22Rv1 (cell line): ENCODE results near the gene JMJD7.

Experiments
- H3K27ac ChIP-seq: fragments of 450-650 bp; 2 replicates; pipeline ENCODE4 v1.5.1; 2017
- ZFX ChIP-seq: fragments of 450-650 bp; IDR thresholded peaks from 2 replicates; pipeline ENCODE4 v1.6.1; 2017; ENCODE audit warnings: antibody characterized with exemption, borderline replicate concordance
- TF ChIP-seq, protein P1 (sequence below): fragments of 450-650 bp; IDR thresholded peaks from 2 replicates; pipeline ENCODE4 v1.5.1; 2017; ENCODE audit warnings: mild to moderate bottlenecking

JMJD7 gene

DNA sequence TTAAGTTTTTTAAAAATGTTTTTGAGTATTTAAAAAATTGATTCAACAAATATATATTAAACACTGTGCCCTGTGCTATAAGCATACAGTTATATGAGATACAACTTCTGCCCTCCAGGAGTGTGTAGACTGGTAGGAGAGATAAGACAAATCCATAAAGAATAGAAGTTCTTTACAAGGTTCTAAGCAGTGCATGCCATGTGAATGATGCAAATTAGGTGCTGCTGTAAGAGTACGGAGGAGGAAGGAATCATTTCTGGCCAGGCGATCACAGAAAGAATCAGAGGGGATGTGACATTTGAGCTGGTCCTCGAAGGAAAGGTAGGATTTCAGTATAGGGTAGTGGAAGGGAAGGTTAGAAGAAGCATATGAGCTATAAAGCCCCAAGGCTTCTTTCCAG is 39.6 kb upstream of the JMJD7 start:
- no peak overlapping the region for H3K27ac ChIP-seq
- TF ChIP-seq ZFX = no peak
- TF ChIP-seq, protein P1, sequence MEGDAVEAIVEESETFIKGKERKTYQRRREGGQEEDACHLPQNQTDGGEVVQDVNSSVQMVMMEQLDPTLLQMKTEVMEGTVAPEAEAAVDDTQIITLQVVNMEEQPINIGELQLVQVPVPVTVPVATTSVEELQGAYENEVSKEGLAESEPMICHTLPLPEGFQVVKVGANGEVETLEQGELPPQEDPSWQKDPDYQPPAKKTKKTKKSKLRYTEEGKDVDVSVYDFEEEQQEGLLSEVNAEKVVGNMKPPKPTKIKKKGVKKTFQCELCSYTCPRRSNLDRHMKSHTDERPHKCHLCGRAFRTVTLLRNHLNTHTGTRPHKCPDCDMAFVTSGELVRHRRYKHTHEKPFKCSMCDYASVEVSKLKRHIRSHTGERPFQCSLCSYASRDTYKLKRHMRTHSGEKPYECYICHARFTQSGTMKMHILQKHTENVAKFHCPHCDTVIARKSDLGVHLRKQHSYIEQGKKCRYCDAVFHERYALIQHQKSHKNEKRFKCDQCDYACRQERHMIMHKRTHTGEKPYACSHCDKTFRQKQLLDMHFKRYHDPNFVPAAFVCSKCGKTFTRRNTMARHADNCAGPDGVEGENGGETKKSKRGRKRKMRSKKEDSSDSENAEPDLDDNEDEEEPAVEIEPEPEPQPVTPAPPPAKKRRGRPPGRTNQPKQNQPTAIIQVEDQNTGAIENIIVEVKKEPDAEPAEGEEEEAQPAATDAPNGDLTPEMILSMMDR = no peak

DNA sequence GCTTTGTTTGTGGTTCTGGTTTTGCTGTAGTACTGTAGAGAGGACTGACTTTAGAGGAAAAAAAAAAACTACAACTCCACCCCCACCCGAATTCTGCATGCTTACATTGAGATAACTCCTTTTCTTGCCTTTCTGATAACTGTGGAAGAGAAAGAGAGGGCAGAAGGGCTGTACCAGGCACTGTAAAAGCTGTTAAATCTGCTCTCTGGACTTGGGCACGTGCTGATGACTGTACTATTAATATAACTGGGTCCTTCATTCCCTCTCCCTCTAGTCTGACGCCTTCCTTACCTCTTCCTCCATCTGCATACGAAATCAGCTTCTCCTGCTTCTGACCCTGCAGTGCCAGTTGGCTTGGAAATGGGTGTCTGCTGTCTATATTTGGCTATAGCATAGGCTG is 38.7 kb upstream of the JMJD7 start:
- TF ChIP-seq, protein P1 = no peak
- no peak for TF ChIP-seq ZFX
- no peak overlapping the region for H3K27ac ChIP-seq

DNA sequence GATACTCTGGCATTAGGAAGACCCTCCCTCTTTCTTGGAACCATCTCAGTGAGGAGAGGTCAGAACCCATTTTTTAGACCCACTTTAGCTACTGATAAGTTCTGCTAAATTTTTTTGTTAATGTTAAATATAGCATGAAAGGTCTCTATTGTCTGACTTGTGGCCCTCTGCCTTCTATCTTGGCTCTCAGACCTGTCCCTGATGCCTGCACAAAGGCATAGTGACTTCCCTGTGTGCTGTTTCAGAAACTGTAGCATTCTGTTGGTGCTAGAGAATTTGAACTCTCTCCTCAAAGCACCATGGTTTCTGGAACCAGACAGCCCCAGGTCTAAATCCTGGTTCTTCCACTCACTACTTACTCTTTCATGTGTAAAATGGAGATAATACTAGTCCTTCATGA is 38.2 kb upstream of the JMJD7 start:
- no peak overlapping the region for H3K27ac ChIP-seq
- no peak for TF ChIP-seq ZFX
- TF ChIP-seq, protein P1 = no peak

DNA sequence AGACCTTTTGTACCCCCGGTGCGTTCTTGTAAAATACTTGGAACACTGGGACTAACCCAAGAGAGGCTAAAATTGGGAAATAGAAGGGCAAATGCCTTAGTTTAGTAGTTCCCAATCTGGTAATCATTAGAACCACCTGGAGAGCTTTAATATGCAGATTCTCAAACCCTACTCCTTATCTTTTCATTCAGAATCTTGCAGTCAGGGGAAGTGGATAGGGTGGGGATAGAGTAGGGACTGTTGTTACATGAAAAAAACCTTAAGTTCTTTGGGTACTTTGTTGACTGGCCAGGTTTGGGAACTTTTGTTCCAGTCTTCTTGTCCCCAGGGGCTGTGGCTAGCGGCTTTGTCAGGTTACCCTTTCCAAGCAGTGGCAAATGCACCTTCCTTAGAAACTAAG is 37.7 kb upstream of the JMJD7 start:
- no peak overlapping the region for H3K27ac ChIP-seq
- TF ChIP-seq, protein P1 = no peak
- TF ChIP-seq ZFX = no peak

DNA sequence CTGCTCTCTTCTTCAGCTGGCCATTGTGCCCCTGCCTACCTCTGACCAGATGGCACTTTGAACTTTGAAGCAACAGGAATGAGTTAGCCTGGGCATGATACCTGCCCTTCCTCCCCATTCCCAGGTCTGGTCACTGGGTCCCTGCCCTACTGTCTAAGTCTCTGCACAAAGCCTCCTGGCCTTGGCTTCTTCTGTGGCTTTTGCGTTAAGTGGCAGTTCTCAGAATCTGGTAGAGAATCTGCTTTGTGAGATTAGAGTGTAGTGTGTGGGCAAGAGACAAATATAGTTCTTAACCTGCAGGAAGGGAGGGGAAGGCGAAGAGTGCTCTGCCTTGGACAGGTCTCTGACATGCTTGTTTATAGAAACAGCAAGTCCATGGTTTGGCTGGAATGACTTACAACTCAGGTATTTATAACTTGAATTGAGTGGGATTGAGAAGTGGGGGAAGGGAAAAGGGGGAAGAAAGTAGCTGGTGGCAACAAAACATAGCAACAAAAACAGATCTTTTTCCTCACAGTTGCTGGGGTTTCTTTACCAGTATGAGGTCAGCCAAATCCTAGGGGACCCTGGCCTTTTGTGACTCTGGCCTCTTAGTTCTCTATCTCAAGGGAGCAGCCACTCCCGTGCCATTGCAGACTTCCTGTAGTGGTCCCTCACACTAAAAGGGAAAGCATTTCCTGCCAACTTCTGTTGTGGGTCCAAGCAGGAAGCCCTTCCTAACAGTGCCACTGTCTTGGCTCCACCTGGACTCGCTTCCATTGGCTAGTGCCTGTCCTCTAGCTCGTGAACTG is 36.9 kb upstream of the JMJD7 start:
- TF ChIP-seq, protein P1 = no peak
- TF ChIP-seq ZFX = no peak
- H3K27ac ChIP-seq = no peak overlapping the region

DNA sequence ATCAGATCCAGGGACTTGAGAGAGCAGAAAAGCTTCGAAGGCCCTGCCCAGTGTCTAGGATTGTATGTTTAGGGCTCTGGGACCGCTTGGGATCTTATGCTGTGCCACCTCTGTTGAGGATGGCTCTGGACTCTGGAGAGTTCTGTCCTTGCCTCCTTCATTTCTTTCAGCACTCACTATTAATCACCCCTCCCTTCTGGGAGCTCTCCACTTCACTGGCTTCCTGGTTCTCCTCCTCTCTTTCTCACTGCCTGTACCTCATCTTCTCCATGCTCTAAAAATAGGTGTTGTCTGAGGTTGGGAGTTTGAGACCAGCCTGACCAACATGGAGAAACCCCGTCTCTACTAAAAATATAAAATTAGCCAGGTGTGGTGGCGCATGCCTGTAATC is 36.4 kb upstream of the JMJD7 start:
- no peak for TF ChIP-seq ZFX
- TF ChIP-seq, protein P1 = no peak
- no peak overlapping the region for H3K27ac ChIP-seq

DNA sequence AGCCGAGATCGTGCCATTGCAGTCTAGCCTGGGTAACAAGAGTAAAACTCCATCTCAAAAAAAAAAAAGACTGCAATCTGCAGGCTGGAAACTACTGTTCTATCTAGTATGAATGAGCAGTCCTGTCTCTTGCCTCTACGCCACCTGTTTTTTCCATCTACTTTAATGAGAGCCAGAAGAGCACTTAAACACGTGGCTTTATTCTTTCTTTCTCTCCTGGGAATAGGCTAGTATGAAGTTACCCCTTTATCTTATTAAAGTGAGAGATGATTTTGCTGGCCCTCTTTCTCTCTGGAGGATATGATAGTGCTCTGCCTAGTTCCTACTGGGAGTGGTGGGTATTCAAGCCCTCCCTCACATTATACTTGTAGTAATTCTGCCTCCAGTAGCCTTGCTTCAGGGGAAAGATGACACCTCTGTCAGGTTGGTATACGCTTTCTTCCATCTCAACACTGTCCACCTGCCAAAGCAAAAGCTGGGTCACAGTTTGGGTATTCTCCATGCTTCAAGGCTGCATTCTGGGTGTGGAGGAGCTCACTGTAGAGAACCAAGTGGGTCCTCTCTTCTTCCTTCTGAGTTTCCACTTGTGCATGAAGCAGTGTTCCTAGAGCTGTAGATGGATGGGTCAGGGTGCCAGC is 35.8 kb upstream of the JMJD7 start:
- TF ChIP-seq ZFX = no peak
- TF ChIP-seq, protein P1 = no peak
- no peak overlapping the region for H3K27ac ChIP-seq
